Heart left ventricle (tissue), 16 donors: ENCODE data around the gene ZNF146. TPM values are rescaled to one million over a fixed set of nuclear protein-coding genes. Genes with fewer than 3 reads are reported as not detected.

Experiments used
- ATAC-seq, 4 donors: fragments of 200-7000 bp; cut with Tn5 transposase; one replicate each; pipeline ENCODE4 v1.9.1; 2020 to 2022; ENCODE audit warnings: moderate library complexity in 4 of 4, mild to moderate bottlenecking in 3 of 4, moderate number of reproducible peaks in 1 of 4
- DNase-seq, 5 donors: peaks; one replicate each; pipeline ENCODE4 v3.0.0-alpha.2; 2020
- H3K27ac ChIP-seq, 12 donors: fragments of 200-600 bp; sonication (generic) in 4 of 12; one replicate each; pipeline versions ENCODE4 v1.5.0 to v1.8.0; 2016 to 2022; ENCODE audit warnings: mild to moderate bottlenecking in 2 of 12
- H3K27me3 ChIP-seq, 9 donors: fragments of 200-600 bp; sonication (generic) in 2 of 9; one replicate each; pipeline versions ENCODE4 v1.5.1 to v1.8.0; 2016 to 2022; ENCODE audit warnings: mild to moderate bottlenecking in 3 of 9
- H3K36me3 ChIP-seq, 9 donors: fragments of 200-600 bp; sonication (generic) in 2 of 9; one replicate each; pipeline versions ENCODE4 v1.5.0 to v1.8.0; 2018 to 2022; ENCODE audit warnings: mild to moderate bottlenecking in 2 of 9
- H3K4me1 ChIP-seq, 12 donors: fragments of 200-600 bp; sonication (generic) in 4 of 12; one replicate each; pipeline versions ENCODE4 v1.5.0 to v1.8.0; 2016 to 2022; ENCODE audit warnings: mild to moderate bottlenecking in 3 of 12
- H3K4me3 ChIP-seq, 12 donors: fragments of 200-600 bp; sonication (generic) in 4 of 12; one replicate each; pipeline versions ENCODE4 v1.5.0 to v1.8.0; 2017 to 2022; ENCODE audit warnings: mild to moderate bottlenecking in 9 of 12, moderate library complexity in 4 of 12
- H3K9me3 ChIP-seq, 12 donors: fragments of 200-600 bp; sonication (generic) in 4 of 12; one replicate each; pipeline versions ENCODE4 v1.5.0 to v1.8.0; 2016 to 2022; ENCODE audit warnings: mild to moderate bottlenecking in 1 of 12
- CTCF ChIP-seq, 12 donors: fragments of 200-600 bp; sonication (generic) in 4 of 12; IDR thresholded peaks; one replicate each; pipeline versions ENCODE4 v1.5.0 to v1.8.0; 2018 to 2022; ENCODE audit warnings: antibody characterized with exemption in 12 of 12, mild to moderate bottlenecking in 5 of 12
- POLR2A ChIP-seq, 2 donors: fragments of 450-650 bp; IDR thresholded peaks; one replicate each; pipeline ENCODE4 v1.6.1; 2017; ENCODE audit warnings: antibody characterized with exemption in 2 of 2, mild to moderate bottlenecking in 2 of 2, moderate library complexity in 2 of 2
- WGBS, 4 donors: extraction: QIAGEN DNeasy Blood & Tissue Kit in 2 of 4; methylation state at CpG; one replicate each; pipeline versions ENCODE4 v1.1.5 to v1.1.7; 2013 to 2018; 5-methylcytosine and 5-hydroxymethylcytosine counted together
- intact Hi-C, 10 donors: fragments of 100-400 bp; cut with DNase I; formaldehyde crosslinking; loops; one replicate each; pipeline versions ENCODE4 v1.11.1 to v1.14.2; 2022
- polyA plus RNA-seq, 2 donors: library from polyadenylated mRNA; stranded (reverse); fragments of 200-250 nt; gene quantifications; one replicate each; pipeline ENCODE4 v1.2.3, GENCODE V29; 2013
- total RNA-seq, 9 donors: library from RNA; depleted of rRNA in 2 of 9; stranded (reverse); fragments of >200 nt in 2 of 9; fragmentation: NEBNext Ultra II Directional in 3 of 9; extraction: Animal tissue kit (Norgen Biotek cat#: 25700) in 3 of 9; gene quantifications; one replicate each; pipeline versions ENCODE4 v1.1.0 to v1.2.4, GENCODE V29; 2016 to 2023
- donor health status: ischemic (EF 13 %, LVEDD 7.1; RV severe dilation, severe dysfunction).
- donor health status: healthy with polysubstance abuse.
- donor health status: DM: no; HTN: yes; CAD: no.
- donor health status: DM: no; HTN: no; CAD: no.
- donor health status: ischemic (EF 25% LVEDD 6.9; RV normal size, moderate dysfunction).
- donor health status: ischemic (EF 25% LVEDD 5.7; RV mildly dilated, moderate dysfunction).
- donor health status: healthy.
- donor health status: DM: yes; HTN: yes; CAD: no.
- donor health status: ischemic (EF 35%, LVEDD 5.7; RV mildly dilated, moderate dysfunction).
- donor health status: nonischemic (EF 11% LVEDD 7.7; RV severe dilation, severe dysfunction).
- donor health status: DM: yes; HTN: yes; CAD: no.
- donor health status: PGD.
- donor health status: ischemic (EF 29% LVEDD 5.4; RV normal size, mild dysfunction).
- donor health status: nonischemic (EF 23%, LVEDD 6.1; RV moderate dilation, normal function).

Gene ZNF146
- total and polyA plus RNA-seq, 11 donors = 14.1 to 53.7 (median 35.1) TPM

DNA sequence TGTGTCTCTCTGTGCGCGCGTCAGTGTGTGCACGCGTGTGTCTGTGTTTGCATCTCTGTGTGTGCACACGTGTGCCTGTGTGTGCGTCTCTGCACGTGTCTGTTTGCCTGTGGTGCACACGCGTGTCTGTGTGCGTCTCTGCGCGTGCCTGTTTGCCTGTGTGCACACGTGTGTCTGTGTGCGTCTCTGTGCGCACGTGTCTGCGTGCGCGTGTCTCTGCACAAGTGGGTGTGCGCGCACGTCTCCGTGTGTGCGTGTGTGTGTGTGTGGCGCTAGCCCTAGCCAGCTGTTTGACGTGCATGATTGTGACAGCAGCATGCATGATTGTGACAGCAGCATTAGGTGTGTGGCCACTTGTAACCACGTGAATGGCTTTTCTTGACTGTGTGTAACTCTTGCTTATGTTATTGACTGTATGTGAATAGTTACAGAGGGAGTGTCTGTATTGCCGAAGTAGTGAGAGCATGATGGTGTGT lies 31.1 kb downstream of the ZNF146 start:
- DNase-seq (no peak), ATAC-seq (peak in 2 of 4 donors; percentile 17 to 43)
- Histone ChIP-seq H3K36me3 (no peaks in the 10 kb centered on the region), H3K9me3 (peaks cover 0 to 22% (median 0%) of the 10 kb centered on the region in 12 donors), H3K27me3 (peaks cover 0 to 8% (median 0%) of the 10 kb centered on the region in 9 donors), H3K4me3 (peak overlapping the region; percentile 7 to 65 (median 48)), H3K27ac (no peak overlapping the region), H3K4me1 (peaks cover 0 to 14% (median 3%) of the 10 kb centered on the region in 12 donors)
- 22 to 36% (median 30%) methylated on average over 24 to 29 of the region's 29 CpGs for WGBS, 4 donors
- intact Hi-C loops = no loop called here
- TF ChIP-seq CTCF (IDR thresholded peaks at IDR 0.05) (no peak), POLR2A (IDR thresholded peaks at IDR 0.05) (no peak)

DNA sequence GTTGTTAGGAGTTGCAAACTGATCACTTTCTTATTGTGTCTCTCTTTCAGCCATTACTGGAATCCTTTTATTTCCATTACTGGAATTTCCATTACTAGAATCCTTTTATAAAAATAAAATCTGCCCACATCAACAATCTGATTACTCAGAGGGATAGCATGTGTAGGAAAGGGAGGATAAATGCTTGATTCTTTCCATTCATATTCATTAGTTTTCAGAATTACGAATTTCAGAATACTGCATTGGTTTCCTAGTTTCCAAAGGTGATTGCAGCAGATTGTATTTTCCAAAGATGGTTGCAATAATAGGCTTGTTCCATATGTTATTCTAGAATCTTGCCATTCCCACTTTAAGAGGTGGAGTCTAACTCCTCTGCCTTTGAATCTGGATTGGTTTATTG lies 37.1 kb downstream of the ZNF146 start:
- no peaks in the 10 kb centered on the region for H3K36me3 ChIP-seq
- no peak overlapping the region for H3K4me3 ChIP-seq
- H3K4me1 ChIP-seq = peaks cover 0 to 3% (median 0%) of the 10 kb centered on the region in 12 donors
- H3K27me3 ChIP-seq = no peaks in the 10 kb centered on the region
- no peak overlapping the region for H3K27ac ChIP-seq
- TF ChIP-seq CTCF (IDR thresholded peaks at IDR 0.05) (no peak), POLR2A (IDR thresholded peaks at IDR 0.05) (no peak)
- peaks cover 0 to 7% (median 0%) of the 10 kb centered on the region in 12 donors for H3K9me3 ChIP-seq
- WGBS, 4 donors = 80 to 82% (median 81%) methylated on average over 1 of the region's 1 CpG
- no peak for ATAC-seq
- no peak for DNase-seq
- intact Hi-C loops = no loop called here

DNA sequence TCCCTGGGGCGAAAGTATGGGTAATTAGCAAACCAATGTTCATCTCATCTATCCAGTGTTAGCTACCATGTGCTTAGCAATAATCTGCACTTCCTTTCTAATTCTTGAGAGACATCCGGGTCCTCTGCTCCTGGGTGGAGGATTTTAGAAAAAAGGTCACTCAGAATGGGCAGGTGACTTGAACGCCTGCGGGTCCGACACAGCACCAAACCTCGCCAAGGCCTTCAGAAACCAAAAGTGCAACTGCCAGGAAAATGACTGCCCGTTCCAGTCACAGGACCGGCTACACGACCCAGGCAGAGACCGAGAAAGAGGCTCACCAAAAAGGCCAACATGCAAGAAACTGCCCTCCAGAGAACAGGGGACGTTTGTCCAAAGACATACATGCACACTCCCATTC lies 39.9 kb downstream of the ZNF146 start:
- H3K4me3 ChIP-seq = no peak overlapping the region
- WGBS, 4 donors = 84 to 97% (median 91%) methylated on average over 11 of the region's 11 CpGs
- TF ChIP-seq POLR2A (IDR thresholded peaks at IDR 0.05) (no peak), CTCF (IDR thresholded peaks at IDR 0.05) (no peak)
- DNase-seq (no peak), ATAC-seq (no peak)
- no peaks in the 10 kb centered on the region for H3K27me3 ChIP-seq
- H3K27ac ChIP-seq = no peak overlapping the region
- peaks cover 0 to 10% (median 0%) of the 10 kb centered on the region in 12 donors for H3K4me1 ChIP-seq
- intact Hi-C loops = no loop called here
- no peaks in the 10 kb centered on the region for H3K36me3 ChIP-seq
- H3K9me3 ChIP-seq = peaks cover 0 to 7% (median 0%) of the 10 kb centered on the region in 12 donors

- DNase-seq = no peak
These were observed 40.4 kb downstream of the ZNF146 start for GRCh38 chr19:36255316-36255715.

More at GRCh38 chr19:36255316-36255715, 40.4 kb downstream of the ZNF146 start:
- intact Hi-C loops = no loop called here
- no peak for ATAC-seq
- TF ChIP-seq CTCF (IDR thresholded peaks at IDR 0.05) = no peak
- TF ChIP-seq POLR2A (IDR thresholded peaks at IDR 0.05) = no peak
- no peak overlapping the region for H3K27ac ChIP-seq
- no peaks in the 10 kb centered on the region for H3K27me3 ChIP-seq
- 96 to 97% (median 96%) methylated on average over 28 of the region's 28 CpGs for WGBS, 4 donors
- no peaks in the 10 kb centered on the region for H3K36me3 ChIP-seq
- H3K4me3 ChIP-seq = no peak overlapping the region
- H3K9me3 ChIP-seq = peaks cover 0 to 7% (median 0%) of the 10 kb centered on the region in 12 donors
- H3K4me1 ChIP-seq = peaks cover 0 to 10% (median 0%) of the 10 kb centered on the region in 12 donors
